ENCODE data around the gene SERPINA9.

- no peak for TF ChIP-seq POLR2A (IDR thresholded peaks at IDR 0.05)
- TF ChIP-seq, protein P1, sequence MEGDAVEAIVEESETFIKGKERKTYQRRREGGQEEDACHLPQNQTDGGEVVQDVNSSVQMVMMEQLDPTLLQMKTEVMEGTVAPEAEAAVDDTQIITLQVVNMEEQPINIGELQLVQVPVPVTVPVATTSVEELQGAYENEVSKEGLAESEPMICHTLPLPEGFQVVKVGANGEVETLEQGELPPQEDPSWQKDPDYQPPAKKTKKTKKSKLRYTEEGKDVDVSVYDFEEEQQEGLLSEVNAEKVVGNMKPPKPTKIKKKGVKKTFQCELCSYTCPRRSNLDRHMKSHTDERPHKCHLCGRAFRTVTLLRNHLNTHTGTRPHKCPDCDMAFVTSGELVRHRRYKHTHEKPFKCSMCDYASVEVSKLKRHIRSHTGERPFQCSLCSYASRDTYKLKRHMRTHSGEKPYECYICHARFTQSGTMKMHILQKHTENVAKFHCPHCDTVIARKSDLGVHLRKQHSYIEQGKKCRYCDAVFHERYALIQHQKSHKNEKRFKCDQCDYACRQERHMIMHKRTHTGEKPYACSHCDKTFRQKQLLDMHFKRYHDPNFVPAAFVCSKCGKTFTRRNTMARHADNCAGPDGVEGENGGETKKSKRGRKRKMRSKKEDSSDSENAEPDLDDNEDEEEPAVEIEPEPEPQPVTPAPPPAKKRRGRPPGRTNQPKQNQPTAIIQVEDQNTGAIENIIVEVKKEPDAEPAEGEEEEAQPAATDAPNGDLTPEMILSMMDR (IDR thresholded peaks at IDR 0.05): no peak
Observed at GRCh38 chr14:94460631-94461416, 15.2 kb downstream of the SERPINA9 start.

Data from Peyer's patch (tissue), 4 donors.